Choroid plexus epithelial cell (primary cell): ENCODE results near the gene TBC1D21.

Experiments
- DNase-seq: peaks from one replicate; pipeline ENCODE4 v3.0.0-alpha.2; 2010; ENCODE audit warnings: low read depth
- H3K4me3 ChIP-seq: 2 replicates; pipeline ENCODE4 v1.5.1; 2011; ENCODE audit warnings: low read depth, mild to moderate bottlenecking, control low read depth, low read length, moderate library complexity
- TF ChIP-seq, protein P1 (sequence below): conservative IDR thresholded peaks from 2 replicates; pipeline ENCODE4 v1.5.1; 2011; ENCODE audit warnings: low read depth, mild to moderate bottlenecking, control low read depth, inconsistent platforms, low read length, moderate library complexity

The TBC1D21 gene

GRCh38 chr15:73888224-73889041 is 15.1 kb downstream of the TBC1D21 start:
- TF ChIP-seq, protein P1, sequence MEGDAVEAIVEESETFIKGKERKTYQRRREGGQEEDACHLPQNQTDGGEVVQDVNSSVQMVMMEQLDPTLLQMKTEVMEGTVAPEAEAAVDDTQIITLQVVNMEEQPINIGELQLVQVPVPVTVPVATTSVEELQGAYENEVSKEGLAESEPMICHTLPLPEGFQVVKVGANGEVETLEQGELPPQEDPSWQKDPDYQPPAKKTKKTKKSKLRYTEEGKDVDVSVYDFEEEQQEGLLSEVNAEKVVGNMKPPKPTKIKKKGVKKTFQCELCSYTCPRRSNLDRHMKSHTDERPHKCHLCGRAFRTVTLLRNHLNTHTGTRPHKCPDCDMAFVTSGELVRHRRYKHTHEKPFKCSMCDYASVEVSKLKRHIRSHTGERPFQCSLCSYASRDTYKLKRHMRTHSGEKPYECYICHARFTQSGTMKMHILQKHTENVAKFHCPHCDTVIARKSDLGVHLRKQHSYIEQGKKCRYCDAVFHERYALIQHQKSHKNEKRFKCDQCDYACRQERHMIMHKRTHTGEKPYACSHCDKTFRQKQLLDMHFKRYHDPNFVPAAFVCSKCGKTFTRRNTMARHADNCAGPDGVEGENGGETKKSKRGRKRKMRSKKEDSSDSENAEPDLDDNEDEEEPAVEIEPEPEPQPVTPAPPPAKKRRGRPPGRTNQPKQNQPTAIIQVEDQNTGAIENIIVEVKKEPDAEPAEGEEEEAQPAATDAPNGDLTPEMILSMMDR, result no peak
- no peak for DNase-seq

GRCh38 chr15:73889053-73889761 is 15.8 kb downstream of the TBC1D21 start:
- TF ChIP-seq, protein P1, result no peak
- H3K4me3 ChIP-seq, result no peak overlapping the region
- no peak for DNase-seq

More at GRCh38 chr15:73888224-73889041, 15.1 kb downstream of the TBC1D21 start:
- no peak overlapping the region for H3K4me3 ChIP-seq

GRCh38 chr15:73889762-73890124 is 16.4 kb downstream of the TBC1D21 start:
- TF ChIP-seq, protein P1, result no peak
- DNase-seq, result no peak
- H3K4me3 ChIP-seq, result no peak overlapping the region

DNA sequence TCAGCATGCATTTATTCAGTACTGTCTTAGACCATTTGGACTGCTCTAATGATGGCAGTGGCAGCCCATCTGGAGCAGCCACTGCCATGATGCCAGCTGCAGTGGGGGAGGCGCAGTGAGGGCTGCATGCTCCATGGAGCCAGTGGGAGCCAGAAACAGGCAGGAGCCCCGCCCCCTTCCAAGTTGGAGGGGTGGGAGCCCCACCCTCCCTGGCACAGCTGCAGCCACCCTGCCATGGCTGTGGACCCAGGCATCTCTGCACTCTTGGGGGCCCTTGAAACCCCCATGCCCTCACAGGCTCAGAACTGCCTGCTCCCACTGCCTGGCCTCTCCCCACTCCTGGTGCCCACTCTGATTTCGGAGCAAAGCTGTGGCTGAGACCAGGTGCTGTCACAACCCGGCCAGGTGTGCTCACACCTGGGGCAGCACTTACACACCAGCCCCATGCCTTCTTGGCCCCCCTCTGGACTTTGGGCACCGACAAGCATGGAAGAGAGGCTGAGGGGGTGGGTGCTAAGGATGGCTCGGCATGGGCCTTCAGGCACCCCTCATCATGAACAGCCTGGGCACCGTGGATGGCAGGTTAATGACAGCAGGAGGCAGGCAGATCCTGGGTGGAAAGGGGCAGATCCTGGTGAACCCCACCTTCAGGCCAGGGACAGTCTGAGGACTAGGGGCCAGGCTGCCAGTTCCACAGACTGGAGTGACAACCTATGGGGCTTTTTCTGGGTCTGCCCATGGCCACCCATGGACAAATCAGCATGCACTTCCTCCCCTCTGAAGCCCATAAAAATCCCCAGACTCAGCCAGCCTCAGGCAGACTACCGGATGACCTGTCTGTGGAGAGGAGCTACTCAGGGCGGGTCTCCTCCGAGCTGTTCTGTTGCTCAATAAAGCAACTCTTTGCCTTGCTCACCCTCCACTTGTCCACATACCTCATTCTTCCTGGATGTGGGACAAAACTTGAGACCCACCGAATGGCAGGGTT is 18.3 kb downstream of the TBC1D21 start:
- H3K4me3 ChIP-seq, result no peak overlapping the region
- TF ChIP-seq, protein P1, result no peak
- DNase-seq, result no peak

DNA sequence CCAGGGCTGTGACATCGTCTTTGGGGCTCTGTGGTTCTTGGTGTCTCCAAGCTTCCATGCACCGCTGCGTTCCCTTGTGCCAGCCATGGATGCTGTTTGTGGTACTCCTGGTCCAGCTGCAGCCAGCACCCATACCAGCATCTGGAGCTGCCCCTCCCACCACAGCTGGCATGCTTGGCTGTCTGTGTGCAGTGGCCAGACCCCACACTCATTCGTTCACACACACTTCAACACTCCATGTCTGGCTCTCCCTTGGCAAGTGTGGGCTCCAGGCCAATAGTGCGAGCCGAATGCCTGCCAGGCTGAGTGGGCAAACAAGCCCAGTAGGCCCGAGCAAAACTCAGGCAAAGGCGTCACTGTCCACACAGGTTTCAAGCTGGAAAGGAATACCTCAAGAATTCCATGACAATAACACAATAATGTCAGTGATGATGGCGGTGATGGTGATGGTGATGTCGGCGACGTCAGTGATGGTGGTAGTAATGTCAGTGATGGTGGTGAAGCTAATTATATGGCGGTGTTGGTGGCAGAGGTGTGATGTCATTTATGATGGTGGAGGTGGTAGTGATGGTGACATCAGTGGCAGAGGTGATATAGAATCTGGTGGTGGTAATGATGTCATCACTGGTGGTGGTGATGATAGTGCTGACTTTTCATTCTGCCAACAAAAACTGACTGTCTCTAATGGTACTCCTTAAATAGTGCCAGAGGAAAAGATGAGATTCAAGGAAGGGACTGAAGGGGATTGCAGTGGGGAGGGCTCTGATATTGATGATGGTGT is 19.3 kb downstream of the TBC1D21 start:
- TF ChIP-seq, protein P1, result no peak
- H3K4me3 ChIP-seq, result no peak overlapping the region
- no peak for DNase-seq
